ENCODE results near the gene TGFB2.

- TF ChIP-seq ZNF274 (IDR thresholded peaks at IDR 0.05; ENCODE audit: low read depth, low read length): no peak
- no peak for TF ChIP-seq ATF3 (IDR thresholded peaks at IDR 0.05)
- no peak for TF ChIP-seq POLR2AphosphoS5 (IDR thresholded peaks at IDR 0.05; ENCODE audit: low read depth, low read length)
- no peak for TF ChIP-seq SP1 (IDR thresholded peaks at IDR 0.05; ENCODE audit: low read depth)
- TF ChIP-seq RAD21 (IDR thresholded peaks at IDR 0.05; ENCODE audit: low read depth): no peak
- TF ChIP-seq POLR2A (IDR thresholded peaks at IDR 0.05; ENCODE audit: borderline replicate concordance, extremely low read depth, insufficient read depth, insufficient read length): no peak
- no peak for TF ChIP-seq CTCF (IDR thresholded peaks at IDR 0.05 in 2 of 3, conservative IDR thresholded peaks at IDR 0.05 in 1 of 3; ENCODE audit: borderline replicate concordance in 1 of 3, insufficient read depth in 1 of 3, low read depth in 2 of 3, low read length in 2 of 3)
- TF ChIP-seq SRF (IDR thresholded peaks at IDR 0.05; ENCODE audit: low read depth): no peak
- TF ChIP-seq JUND (IDR thresholded peaks at IDR 0.05): no peak
- no peak for TF ChIP-seq EZH2phosphoT487 (IDR thresholded peaks at IDR 0.05; ENCODE audit: borderline replicate concordance)
- TF ChIP-seq REST (IDR thresholded peaks at IDR 0.05; ENCODE audit: low read depth): no peak
- no peak for TF ChIP-seq EZH2 (IDR thresholded peaks at IDR 0.05)
These were observed 117.5 kb downstream of the TGFB2 start for GRCh38 chr1:218462587-218462986.
